Measurements from ENCODE around the gene BST1. TPM values are rescaled to one million over a fixed set of nuclear protein-coding genes. Genes with fewer than 3 reads are reported as not detected.
A peak's percentile ranks its signal among the peaks of the same experiment; 100 is the strongest.

The BST1 gene
- total RNA-seq, 4 donors from 2014 or later = 2.0 to 7.5 (median 5.5) TPM

- Histone ChIP-seq H3K36me3 (no peaks in the 10 kb centered on the region), H3K4me3 (replicated peaks in 1 of 3) (no peak overlapping the region), H3K27me3 (no peaks in the 10 kb centered on the region), H3K4me1 (peaks cover 4 to 8% of the 10 kb centered on the region in 2 donors), H3K27ac (no peak overlapping the region), H3K9me3 (no peaks in the 10 kb centered on the region)
- no peak for DNase-seq
- WGBS, 2 donors = 88 to 95% methylated on average over 5 of the region's 5 CpGs
- intact Hi-C loops (cut with DNase I) = no loop called here
- TF ChIP-seq CTCF (IDR thresholded peaks at IDR 0.05) (no peak), POLR2A (IDR thresholded peaks at IDR 0.05) (no peak)
Measured at GRCh38 chr4:15776871-15777648, 74.2 kb downstream of the BST1 start.

- intact Hi-C loops (cut with DNase I) = no loop called here
- 77 to 79% methylated on average over 7 of the region's 7 CpGs for WGBS, 2 donors
- Histone ChIP-seq H3K27me3 (no peaks in the 10 kb centered on the region), H3K4me3 (replicated peaks in 1 of 3) (no peak overlapping the region), H3K9me3 (no peaks in the 10 kb centered on the region), H3K36me3 (no peaks in the 10 kb centered on the region), H3K4me1 (peaks cover 4 to 8% of the 10 kb centered on the region in 2 donors), H3K27ac (no peak overlapping the region)
- no peak for DNase-seq
- no peak for TF ChIP-seq CTCF (IDR thresholded peaks at IDR 0.05)
- no peak for TF ChIP-seq POLR2A (IDR thresholded peaks at IDR 0.05)
Measured at GRCh38 chr4:15777697-15778288, 74.9 kb downstream of the BST1 start.

GRCh38 chr4:15778289-15779241 lies 75.7 kb downstream of the BST1 start, which contains the start of gene CD38:
CD38 (plus strand) TSS chr4:15778328; CDS start chr4:15778415, 87 bp downstream.
- TF ChIP-seq CTCF (IDR thresholded peaks at IDR 0.05) (no peak), POLR2A (IDR thresholded peaks at IDR 0.05) (no peak)
- peak; percentile 46 to 53 for DNase-seq
- H3K27me3 ChIP-seq = no peaks in the 10 kb centered on the region
- H3K36me3 ChIP-seq = no peaks in the 10 kb centered on the region
- 2 to 5% methylated on average over 16 to 36 of the region's 76 CpGs for WGBS, 2 donors
- peaks cover 4 to 8% of the 10 kb centered on the region in 2 donors for H3K4me1 ChIP-seq
- intact Hi-C loops (cut with DNase I) = no loop called here
- peak within 1 kb of the TSS in 1 of 3 donors; percentile 66 for H3K27ac ChIP-seq
- no peaks in the 10 kb centered on the region for H3K9me3 ChIP-seq
- peak within 1 kb of the TSS; percentile 1 to 52 (median 43) for H3K4me3 ChIP-seq (replicated peaks in 1 of 3)

GRCh38 chr4:15779306-15779705 lies 76.4 kb downstream of the BST1 start:
- intact Hi-C loops (cut with DNase I) = no loop called here
- peak overlapping the region in 2 of 3 donors; percentile 43 to 52 for H3K4me3 ChIP-seq (replicated peaks in 1 of 3)
- H3K4me1 ChIP-seq = peaks cover 4 to 8% of the 10 kb centered on the region in 2 donors
- H3K9me3 ChIP-seq = no peaks in the 10 kb centered on the region
- TF ChIP-seq POLR2A (IDR thresholded peaks at IDR 0.05) (no peak), CTCF (IDR thresholded peaks at IDR 0.05) (peak in 3 of 6 experiments; percentile 11 to 31 (median 16))
- DNase-seq = peak; percentile 40 to 46
- H3K27ac ChIP-seq = peak overlapping the region in 1 of 3 donors; percentile 66
- no peaks in the 10 kb centered on the region for H3K36me3 ChIP-seq
- WGBS, 2 donors = 1% methylated on average over 14 of the region's 14 CpGs
- H3K27me3 ChIP-seq = no peaks in the 10 kb centered on the region
